NCI-H82 treated with DMSO at 0.1 percent for 48 hours (cell line): ENCODE results near the gene TCP11.
"Not testable (repeated sequence)": the region's sequence is repeated elsewhere in the genome, so short reads cannot be mapped to it uniquely, and the experiment has no call there.

Experiments used
- DNase-seq: peaks from one replicate; lab custom pipeline; 2025; ENCODE audit not compliant: unreplicated experiment; lab: John Stamatoyannopoulos, UW

Gene TCP11

GRCh38 chr6:35148167-35148741, 7.1 kb upstream of the TCP11 start:
- DNase-seq = no peak

GRCh38 chr6:35147486-35147885, 6.3 kb upstream of the TCP11 start:
- no peak for DNase-seq

GRCh38 chr6:35147026-35147425, 5.9 kb upstream of the TCP11 start:
- no peak for DNase-seq

GRCh38 chr6:35146453-35146852, 5.3 kb upstream of the TCP11 start:
- peak; percentile 45 for DNase-seq

GRCh38 chr6:35145757-35146156, 4.6 kb upstream of the TCP11 start:
- DNase-seq = no peak

GRCh38 chr6:35142588-35143569, 1.7 kb upstream of the TCP11 start:
- DNase-seq = no peak

GRCh38 chr6:35140639-35141006, 516 bp downstream of the TCP11 start:
- DNase-seq = no peak

- peak; percentile 42 for DNase-seq
Observed at GRCh38 chr6:35139924-35140638, 1.1 kb downstream of the TCP11 start.

GRCh38 chr6:35139470-35139869, 1.7 kb downstream of the TCP11 start:
- no peak for DNase-seq

GRCh38 chr6:35138191-35138590, 2.9 kb downstream of the TCP11 start:
- not testable (repeated sequence) for DNase-seq

- no peak for DNase-seq
Observed at GRCh38 chr6:35136185-35136584, 5.0 kb downstream of the TCP11 start.

- no peak for DNase-seq
Observed at GRCh38 chr6:35128496-35128895, 12.6 kb downstream of the TCP11 start.

GRCh38 chr6:35128042-35128441, 13.1 kb downstream of the TCP11 start:
- no peak for DNase-seq

GRCh38 chr6:35124356-35124755, 16.8 kb downstream of the TCP11 start:
- no peak for DNase-seq

GRCh38 chr6:35120746-35121145, 20.4 kb downstream of the TCP11 start:
- no peak for DNase-seq

GRCh38 chr6:35108309-35108885, 32.7 kb downstream of the TCP11 start:
- no peak for DNase-seq

GRCh38 chr6:35107761-35108160, 33.4 kb downstream of the TCP11 start:
- not testable (repeated sequence) for DNase-seq

- DNase-seq = not testable (repeated sequence)
Observed at GRCh38 chr6:35107208-35107607, 33.9 kb downstream of the TCP11 start.

- not testable (repeated sequence) for DNase-seq
Observed at GRCh38 chr6:35106061-35106460, 35.1 kb downstream of the TCP11 start.

- DNase-seq = no peak
Observed at GRCh38 chr6:35105078-35105477, 36.1 kb downstream of the TCP11 start.

GRCh38 chr6:35099116-35099515, 42.0 kb downstream of the TCP11 start:
- no peak for DNase-seq
